Ishikawa (cell line): Measurements from ENCODE around the gene CLASP1.

ENCODE experiments used
- CEBPB ChIP-seq: IDR thresholded peaks from 2 replicates; pipeline ENCODE4 v1.6.1; 2012
- CREB1 ChIP-seq: IDR thresholded peaks from 2 replicates; pipeline ENCODE4 v1.6.1; 2012; ENCODE audit warnings: low read depth
- EGR1 ChIP-seq: IDR thresholded peaks from 2 replicates; pipeline ENCODE4 v1.6.1; 2012
- EP300 ChIP-seq: IDR thresholded peaks from 2 replicates; pipeline ENCODE4 v1.6.1; 2012; ENCODE audit warnings: borderline replicate concordance
- FOXM1 ChIP-seq: IDR thresholded peaks from 2 replicates; pipeline ENCODE4 v1.6.1; 2012; ENCODE audit warnings: low read depth, borderline replicate concordance
- NFIC ChIP-seq: IDR thresholded peaks from 2 replicates; pipeline ENCODE4 v1.6.1; 2012
- RAD21 ChIP-seq: IDR thresholded peaks from 2 replicates; pipeline ENCODE4 v1.6.1; 2012; ENCODE audit warnings: low read depth
- TAF1 ChIP-seq: IDR thresholded peaks from 2 replicates; pipeline ENCODE4 v1.6.1; 2012; ENCODE audit warnings: low read depth, mild to moderate bottlenecking
- TCF12 ChIP-seq: IDR thresholded peaks from 2 replicates; pipeline ENCODE4 v1.6.1; 2012; ENCODE audit warnings: low read depth
- TEAD4 ChIP-seq: IDR thresholded peaks from 2 replicates; pipeline ENCODE4 v1.6.1; 2012
- YY1 ChIP-seq: IDR thresholded peaks from 2 replicates; pipeline ENCODE4 v1.6.1; 2012; ENCODE audit warnings: low read depth
- TF ChIP-seq, protein P1 (sequence below): IDR thresholded peaks from 2 replicates; pipeline ENCODE4 v1.6.1; 2012; ENCODE audit warnings: low read depth, mild to moderate bottlenecking
- TF ChIP-seq, protein P2 (sequence below): IDR thresholded peaks from 2 replicates; pipeline ENCODE4 v1.6.1; 2012
- TF ChIP-seq, protein P3 (sequence below): IDR thresholded peaks from 2 replicates; pipeline ENCODE4 v1.6.1; 2012

DNA sequence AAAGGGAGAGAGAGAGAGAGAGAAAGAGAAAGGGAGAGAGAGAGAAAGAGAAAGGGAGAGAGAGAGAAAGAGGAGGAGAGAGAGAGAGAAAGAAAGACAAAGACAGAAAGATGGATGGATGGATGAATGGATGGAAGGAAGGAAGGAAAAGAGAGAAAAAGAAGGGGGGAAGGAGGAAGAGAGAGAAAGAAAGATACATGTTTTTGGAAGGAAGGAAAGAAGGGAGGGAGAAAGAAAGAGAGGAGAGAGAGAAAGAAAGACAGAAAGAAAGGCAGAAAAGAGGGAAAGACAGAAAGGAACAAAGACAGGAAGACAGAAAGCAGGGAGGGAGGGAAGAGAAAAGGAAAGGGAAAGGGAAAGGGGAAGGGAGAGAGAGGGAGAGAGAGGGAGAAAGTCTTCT is 67.0 kb downstream of the CLASP1 start:
- TF ChIP-seq, protein P1, sequence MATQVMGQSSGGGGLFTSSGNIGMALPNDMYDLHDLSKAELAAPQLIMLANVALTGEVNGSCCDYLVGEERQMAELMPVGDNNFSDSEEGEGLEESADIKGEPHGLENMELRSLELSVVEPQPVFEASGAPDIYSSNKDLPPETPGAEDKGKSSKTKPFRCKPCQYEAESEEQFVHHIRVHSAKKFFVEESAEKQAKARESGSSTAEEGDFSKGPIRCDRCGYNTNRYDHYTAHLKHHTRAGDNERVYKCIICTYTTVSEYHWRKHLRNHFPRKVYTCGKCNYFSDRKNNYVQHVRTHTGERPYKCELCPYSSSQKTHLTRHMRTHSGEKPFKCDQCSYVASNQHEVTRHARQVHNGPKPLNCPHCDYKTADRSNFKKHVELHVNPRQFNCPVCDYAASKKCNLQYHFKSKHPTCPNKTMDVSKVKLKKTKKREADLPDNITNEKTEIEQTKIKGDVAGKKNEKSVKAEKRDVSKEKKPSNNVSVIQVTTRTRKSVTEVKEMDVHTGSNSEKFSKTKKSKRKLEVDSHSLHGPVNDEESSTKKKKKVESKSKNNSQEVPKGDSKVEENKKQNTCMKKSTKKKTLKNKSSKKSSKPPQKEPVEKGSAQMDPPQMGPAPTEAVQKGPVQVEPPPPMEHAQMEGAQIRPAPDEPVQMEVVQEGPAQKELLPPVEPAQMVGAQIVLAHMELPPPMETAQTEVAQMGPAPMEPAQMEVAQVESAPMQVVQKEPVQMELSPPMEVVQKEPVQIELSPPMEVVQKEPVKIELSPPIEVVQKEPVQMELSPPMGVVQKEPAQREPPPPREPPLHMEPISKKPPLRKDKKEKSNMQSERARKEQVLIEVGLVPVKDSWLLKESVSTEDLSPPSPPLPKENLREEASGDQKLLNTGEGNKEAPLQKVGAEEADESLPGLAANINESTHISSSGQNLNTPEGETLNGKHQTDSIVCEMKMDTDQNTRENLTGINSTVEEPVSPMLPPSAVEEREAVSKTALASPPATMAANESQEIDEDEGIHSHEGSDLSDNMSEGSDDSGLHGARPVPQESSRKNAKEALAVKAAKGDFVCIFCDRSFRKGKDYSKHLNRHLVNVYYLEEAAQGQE, result no peak
- TF ChIP-seq CREB1, result no peak
- no peak for TF ChIP-seq YY1
- no peak for TF ChIP-seq CEBPB
- TF ChIP-seq FOXM1, result no peak
- no peak for TF ChIP-seq TAF1
- no peak for TF ChIP-seq EP300
- TF ChIP-seq, protein P2, sequence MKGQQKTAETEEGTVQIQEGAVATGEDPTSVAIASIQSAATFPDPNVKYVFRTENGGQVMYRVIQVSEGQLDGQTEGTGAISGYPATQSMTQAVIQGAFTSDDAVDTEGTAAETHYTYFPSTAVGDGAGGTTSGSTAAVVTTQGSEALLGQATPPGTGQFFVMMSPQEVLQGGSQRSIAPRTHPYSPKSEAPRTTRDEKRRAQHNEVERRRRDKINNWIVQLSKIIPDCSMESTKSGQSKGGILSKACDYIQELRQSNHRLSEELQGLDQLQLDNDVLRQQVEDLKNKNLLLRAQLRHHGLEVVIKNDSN, result no peak
- no peak for TF ChIP-seq RAD21
- TF ChIP-seq TCF12, result no peak
- TF ChIP-seq, protein P3, sequence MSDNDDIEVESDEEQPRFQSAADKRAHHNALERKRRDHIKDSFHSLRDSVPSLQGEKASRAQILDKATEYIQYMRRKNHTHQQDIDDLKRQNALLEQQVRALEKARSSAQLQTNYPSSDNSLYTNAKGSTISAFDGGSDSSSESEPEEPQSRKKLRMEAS, result no peak
- TF ChIP-seq EGR1, result no peak
- TF ChIP-seq TEAD4, result no peak
- no peak for TF ChIP-seq NFIC
